K562 (cell line): ENCODE measurements around the gene DMD. TPM values are rescaled to one million over a fixed set of nuclear protein-coding genes. Genes with fewer than 3 reads are reported as not detected.

Experiments
- FOXP4 ChIP-seq: sonication (generic); formaldehyde crosslinking; IDR thresholded peaks from 2 replicates; pipeline ENCODE4 v1.8.0; 2022; ENCODE audit warnings: mild to moderate bottlenecking, missing genetic modification reagents, borderline replicate concordance
- GATAD2A ChIP-seq: fragments of 450-650 bp; IDR thresholded peaks from 2 replicates; pipeline ENCODE4 v1.6.1; 2017
- LARP7 ChIP-seq: fragments of 450-650 bp; IDR thresholded peaks from 2 replicates; pipeline ENCODE4 v1.6.1; 2016
- LEF1 ChIP-seq: fragments of 450-650 bp; IDR thresholded peaks from 2 replicates; pipeline ENCODE4 v1.6.1; 2016; ENCODE audit warnings: mild to moderate bottlenecking
- MECOM ChIP-seq: fragments of 250-450 bp; sonication (Bioruptor Pico); IDR thresholded peaks from 2 replicates; pipeline ENCODE4 v1.8.0; 2022; ENCODE audit warnings: inconsistent platforms
- THAP12 ChIP-seq: fragments of 250-450 bp; sonication (Bioruptor Pico); IDR thresholded peaks from 2 replicates; pipeline ENCODE4 v1.9.0; 2021; ENCODE audit warnings: mild to moderate bottlenecking, inconsistent platforms
- ZNF609 ChIP-seq: sonication (generic); formaldehyde crosslinking; IDR thresholded peaks from 2 replicates; pipeline ENCODE4 v1.8.1; 2023; ENCODE audit warnings: missing genetic modification reagents, mild to moderate bottlenecking, borderline replicate concordance
- polyA plus RNA-seq, 8 experiments: library from polyadenylated mRNA; depleted of rRNA in 4 of 8; stranded (reverse) in 5 of 8; unstranded in 3 of 8; fragments of >200 nt; fragmentation: Nextera tagmentation in 2 of 8; fragmentation: Illumina TruSeq in 1 of 8; extraction: Ambion mirVana in 2 of 8; extraction: Trizol in 1 of 8; gene quantifications; 2 replicates each; pipeline versions ENCODE4 v1.2.1 to v1.2.3, GENCODE V29; 2011 to 2014; ENCODE audit warnings: inconsistent platforms in 1 of 8, missing spikeins in 1 of 8
- total RNA-seq, 7 experiments: library from RNA; depleted of rRNA in 6 of 7; stranded (reverse); fragments of >200 nt in 6 of 7; fragmentation: Illumina TruSeq in 2 of 7; extraction: Trizol in 2 of 7; gene quantifications; 2 replicates each; pipeline versions ENCODE4 v1.2.1 to v1.2.3, GENCODE V29; 2011 to 2021; ENCODE audit warnings: low replicate concordance in 1 of 7

DMD gene
- total and polyA plus RNA-seq, 9 of the 15 experiments (the other 6 are each of a cell fraction or from before 2014, with no cell fraction given): 3.8 to 20.4 (median 11.4) TPM

DNA sequence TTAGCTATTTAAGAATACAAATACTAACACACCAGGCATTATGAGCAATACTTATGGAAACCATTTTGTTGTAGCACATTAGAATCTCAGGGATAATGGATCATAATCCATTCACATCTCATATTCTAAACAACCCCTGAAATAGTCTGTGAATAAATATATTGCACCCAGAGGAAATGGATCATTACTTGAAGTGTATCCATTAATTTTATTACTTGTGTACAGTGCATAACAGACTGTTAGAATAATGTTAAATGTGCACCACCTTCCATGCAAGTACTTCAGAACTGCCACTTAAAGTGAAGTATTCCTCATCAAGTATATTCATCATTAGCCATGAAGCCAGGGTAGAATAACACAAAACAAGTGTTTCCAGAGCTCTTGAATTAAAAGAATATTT is 715.5 kb downstream of the DMD start (continued):
- TF ChIP-seq ZNF609 (CRISPR knock-in tag) (no peak), GATAD2A (no peak), THAP12 (CRISPR knock-in tag) (no peak), LARP7 (no peak), LEF1 (no peak), MECOM (CRISPR knock-in tag) (no peak), FOXP4 (no peak)
